H1 (cell line): ENCODE measurements around the gene ARHGAP4.

Source experiments
- CBX5 ChIP-seq: fragments of 300-800, 300-1000 bp; sonication (generic); IDR thresholded peaks from 2 replicates; pipeline ENCODE4 v1.7.1; 2016; ENCODE audit warnings: antibody characterized with exemption, low read length, low read depth
- EP300 ChIP-seq, 2 experiments: IDR thresholded peaks; 1 replicate in 1 of 2; 2 replicates in 1 of 2; pipeline ENCODE4 v1.6.1; 2011 to 2012; ENCODE audit warnings: low read depth in 2 of 2, low read length in 2 of 2, mild to moderate bottlenecking in 2 of 2, borderline replicate concordance in 1 of 2, inconsistent platforms in 1 of 2, moderate library complexity in 1 of 2
- EZH2 ChIP-seq: fragments of 200-600 bp; sonication (generic); IDR thresholded peaks from 2 replicates; pipeline ENCODE4 v1.7.1; 2012; ENCODE audit warnings: low read depth, mild to moderate bottlenecking, moderate library complexity, low read length, inconsistent platforms; ENCODE audit not compliant: severe bottlenecking
- GABPA ChIP-seq: IDR thresholded peaks from 2 replicates; pipeline ENCODE4 v1.6.1; 2011; ENCODE audit warnings: mild to moderate bottlenecking, low read length, moderate library complexity, borderline replicate concordance; ENCODE audit not compliant: insufficient read depth
- JUN ChIP-seq: IDR thresholded peaks from 2 replicates; pipeline ENCODE4 v1.6.1; 2011; ENCODE audit warnings: low read depth, mild to moderate bottlenecking, improper control_type of control experiment, low read length
- KDM4A ChIP-seq: IDR thresholded peaks from one replicate; pipeline ENCODE4 v1.7.1; 2012; ENCODE audit warnings: low read depth, mild to moderate bottlenecking, moderate library complexity, low read length, inconsistent platforms; ENCODE audit not compliant: severe bottlenecking
- MAFK ChIP-seq: IDR thresholded peaks from 2 replicates; pipeline ENCODE4 v1.6.1; 2012; ENCODE audit warnings: low read depth, mild to moderate bottlenecking, improper control_type of control experiment, low read length
- POLR2A ChIP-seq, 2 experiments: IDR thresholded peaks; 1 replicate in 1 of 2; 2 replicates in 1 of 2; pipeline ENCODE4 v1.6.1; 2011; ENCODE audit warnings: low read depth in 2 of 2, low read length in 2 of 2, mild to moderate bottlenecking in 2 of 2; ENCODE audit errors: control extremely low read depth in 1 of 2
- POLR2AphosphoS5 ChIP-seq: IDR thresholded peaks from 2 replicates; pipeline ENCODE4 v1.6.1; 2011; ENCODE audit warnings: low read depth, low read length
- SIN3A ChIP-seq, 2 experiments: IDR thresholded peaks in 1 of 2; conservative IDR thresholded peaks in 1 of 2; 2 replicates each; pipeline ENCODE4 v1.6.1; 2011 to 2012; ENCODE audit warnings: low read length in 2 of 2, improper control_type of control experiment in 1 of 2, low read depth in 1 of 2, mild to moderate bottlenecking in 1 of 2
- SUZ12 ChIP-seq: fragments of 200-600 bp; sonication (generic); IDR thresholded peaks from 2 replicates; pipeline ENCODE4 v1.6.1; 2012; ENCODE audit warnings: mild to moderate bottlenecking, inconsistent platforms, low read length, moderate library complexity, mixed read lengths
- TAF1 ChIP-seq: IDR thresholded peaks from 2 replicates; pipeline ENCODE4 v1.6.1; 2011; ENCODE audit warnings: mild to moderate bottlenecking, low read depth, low read length
- TF ChIP-seq, protein P1 (sequence below), 3 experiments: IDR thresholded peaks; 1 replicate in 2 of 3; 2 replicates in 1 of 3; pipeline versions ENCODE4 v1.5.1 to v1.6.1; 2011; ENCODE audit warnings: low read length in 3 of 3, mild to moderate bottlenecking in 3 of 3, inconsistent platforms in 2 of 3, low read depth in 1 of 3, moderate library complexity in 1 of 3; ENCODE audit not compliant: insufficient read depth in 1 of 3; ENCODE audit errors: control extremely low read depth in 1 of 3

GRCh38 chrX:153861733-153862310 is 64.2 kb downstream of the ARHGAP4 start:
- TF ChIP-seq EP300 (IDR thresholded peaks at IDR 0.05; ENCODE audit: borderline replicate concordance in 1 of 2, low read depth in 2 of 2, low read length in 2 of 2) (no peak), POLR2AphosphoS5 (no peak), EZH2 (no peak), CBX5 (no peak), SUZ12 (no peak), JUN (no peak), GABPA (no peak), MAFK (no peak), POLR2A (IDR thresholded peaks at IDR 0.05; ENCODE audit: control extremely low read depth in 1 of 2, low read depth in 2 of 2, low read length in 2 of 2) (no peak), SIN3A (conservative IDR thresholded peaks at IDR 0.05 in 1 of 2, IDR thresholded peaks at IDR 0.05 in 1 of 2; ENCODE audit: low read depth in 1 of 2, low read length in 2 of 2) (no peak), TAF1 (no peak), KDM4A (no peak)
- TF ChIP-seq, protein P1, sequence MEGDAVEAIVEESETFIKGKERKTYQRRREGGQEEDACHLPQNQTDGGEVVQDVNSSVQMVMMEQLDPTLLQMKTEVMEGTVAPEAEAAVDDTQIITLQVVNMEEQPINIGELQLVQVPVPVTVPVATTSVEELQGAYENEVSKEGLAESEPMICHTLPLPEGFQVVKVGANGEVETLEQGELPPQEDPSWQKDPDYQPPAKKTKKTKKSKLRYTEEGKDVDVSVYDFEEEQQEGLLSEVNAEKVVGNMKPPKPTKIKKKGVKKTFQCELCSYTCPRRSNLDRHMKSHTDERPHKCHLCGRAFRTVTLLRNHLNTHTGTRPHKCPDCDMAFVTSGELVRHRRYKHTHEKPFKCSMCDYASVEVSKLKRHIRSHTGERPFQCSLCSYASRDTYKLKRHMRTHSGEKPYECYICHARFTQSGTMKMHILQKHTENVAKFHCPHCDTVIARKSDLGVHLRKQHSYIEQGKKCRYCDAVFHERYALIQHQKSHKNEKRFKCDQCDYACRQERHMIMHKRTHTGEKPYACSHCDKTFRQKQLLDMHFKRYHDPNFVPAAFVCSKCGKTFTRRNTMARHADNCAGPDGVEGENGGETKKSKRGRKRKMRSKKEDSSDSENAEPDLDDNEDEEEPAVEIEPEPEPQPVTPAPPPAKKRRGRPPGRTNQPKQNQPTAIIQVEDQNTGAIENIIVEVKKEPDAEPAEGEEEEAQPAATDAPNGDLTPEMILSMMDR (IDR thresholded peaks at IDR 0.05; ENCODE audit: control extremely low read depth in 1 of 3, insufficient read depth in 1 of 3, low read depth in 1 of 3, low read length in 3 of 3) = no peak
